Suppressor macrophage treated with lipopolysaccharide for 1 hour (primary cell): Measurements from ENCODE around the gene COPS2.
A peak's percentile ranks its signal among the peaks of the same experiment; 100 is the strongest.
"Not testable (repeated sequence)": the region's sequence is repeated elsewhere in the genome, so short reads cannot be mapped to it uniquely, and the experiment has no call there.

Source experiments
- DNase-seq, 3 donors: peaks; one replicate each; pipeline ENCODE4 v3.0.0-alpha.2; 2020 to 2022

Gene COPS2

DNA sequence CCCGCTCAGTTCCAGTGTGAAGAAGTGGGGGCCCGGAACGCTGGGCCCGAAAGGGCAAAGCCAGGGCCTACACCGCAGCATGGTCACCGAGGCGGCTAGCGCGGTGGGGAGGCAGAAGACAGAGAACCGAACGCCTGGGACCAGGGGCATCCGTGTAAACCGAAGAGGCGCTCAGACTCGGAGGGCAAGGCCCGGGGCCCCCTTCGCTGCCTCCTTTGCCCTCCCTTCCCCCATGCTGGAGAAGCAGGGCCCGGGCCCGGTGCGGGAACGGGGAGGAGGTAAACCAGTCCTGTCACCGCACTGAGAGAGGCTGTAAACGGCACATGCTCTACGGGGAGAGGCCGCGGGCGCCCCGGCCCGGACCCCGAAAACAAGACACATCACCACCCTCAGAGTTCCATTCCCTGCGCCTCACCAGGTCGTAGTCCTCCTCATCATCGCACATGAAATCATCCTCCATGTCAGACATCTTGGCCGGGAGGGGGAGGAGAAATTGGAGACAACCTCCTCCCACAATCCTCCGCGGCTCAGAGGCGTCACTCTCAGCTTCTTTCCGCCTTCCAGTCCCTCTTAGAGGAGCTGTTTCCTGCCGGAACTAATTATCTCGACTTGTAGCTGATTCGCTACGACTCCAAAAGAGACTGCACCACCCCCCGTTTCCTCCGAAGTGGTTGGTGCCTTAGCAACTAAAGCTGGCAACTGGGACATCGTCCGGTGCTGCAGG, at the start of gene COPS2:
TSS of gene COPS2 (minus strand) at position 490 of the 724 bp plus-strand sequence. CDS start at position 469, 21 bp downstream.
- DNase-seq, result peak; percentile 96 to 99 (median 99)

DNA sequence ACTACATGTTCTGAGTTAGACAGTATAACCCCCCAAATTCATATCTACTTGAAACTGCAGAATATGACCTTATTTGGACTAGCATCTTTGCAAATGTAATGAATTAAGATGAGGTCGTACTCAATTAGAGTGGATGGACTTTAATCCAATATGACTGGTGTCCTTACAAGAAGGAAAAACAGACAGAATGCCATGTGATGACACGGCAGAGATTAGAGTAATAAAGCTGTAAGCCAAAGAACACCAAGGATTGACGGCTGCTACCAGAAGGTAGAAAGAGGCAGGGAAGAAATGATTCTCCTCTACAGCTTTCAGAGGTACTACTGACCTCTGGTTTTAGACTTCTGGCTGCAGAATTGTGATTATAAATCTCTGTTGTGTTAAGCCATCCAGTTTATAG, 44.9 kb upstream of the COPS2 start:
- no peak for DNase-seq

DNA sequence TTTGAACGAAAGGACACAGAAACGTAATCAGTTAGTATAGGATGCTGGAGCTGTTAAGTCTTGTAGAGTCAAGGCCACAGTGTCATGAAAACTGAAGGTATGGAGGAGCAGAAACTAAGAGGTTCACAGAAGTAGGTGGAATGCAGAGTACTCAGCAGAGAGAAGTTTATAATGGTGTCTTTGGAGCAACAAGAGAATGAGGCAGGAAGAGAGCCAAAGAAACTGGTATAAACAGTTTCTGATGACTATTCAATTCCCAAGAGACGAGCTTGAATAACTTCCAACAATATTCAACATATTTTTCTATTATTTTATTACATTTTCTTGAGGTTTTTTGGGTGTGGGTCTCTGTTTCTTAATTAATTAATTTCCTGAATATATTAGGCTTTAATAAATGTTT, 44.3 kb upstream of the COPS2 start:
- no peak for DNase-seq

DNA sequence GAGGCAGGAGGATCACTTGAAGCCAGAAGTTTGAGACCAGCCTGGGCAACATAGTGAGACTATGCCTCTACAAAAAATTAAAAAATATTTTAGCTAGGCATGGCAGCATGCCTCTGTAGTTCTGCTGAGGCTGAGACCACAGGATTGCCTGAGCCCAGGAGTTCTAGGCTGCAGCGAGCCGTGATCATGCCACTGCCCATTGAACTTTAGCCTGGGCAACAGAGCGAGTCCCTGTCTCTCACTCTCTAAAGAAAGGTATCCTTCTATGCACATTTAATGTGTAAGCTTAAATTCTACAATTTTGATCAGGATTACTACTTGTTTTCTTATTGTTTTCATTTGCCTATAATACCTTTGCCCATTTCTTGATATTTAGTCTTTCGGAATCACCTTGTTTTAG, 41.5 kb upstream of the COPS2 start:
- no peak for DNase-seq

DNA sequence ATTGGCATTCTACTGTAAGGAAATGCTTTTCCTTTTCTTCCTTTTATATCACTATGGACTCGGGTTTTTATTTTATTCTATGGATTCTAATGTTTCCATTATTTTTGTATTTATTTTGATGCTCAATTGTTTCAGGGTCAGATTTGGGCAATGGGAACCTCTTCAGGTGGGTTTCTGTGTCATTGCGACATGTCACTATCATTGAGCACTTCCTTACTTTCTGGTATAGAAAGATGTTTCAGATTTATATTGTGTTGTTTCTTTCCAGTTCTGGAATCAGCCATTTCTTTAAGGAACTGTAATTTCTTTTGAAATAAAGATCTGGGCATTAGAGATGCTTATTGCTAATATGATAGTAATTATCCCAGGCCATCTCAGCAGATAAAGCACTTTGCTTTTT, 36.5 kb upstream of the COPS2 start:
- DNase-seq, result no peak

DNA sequence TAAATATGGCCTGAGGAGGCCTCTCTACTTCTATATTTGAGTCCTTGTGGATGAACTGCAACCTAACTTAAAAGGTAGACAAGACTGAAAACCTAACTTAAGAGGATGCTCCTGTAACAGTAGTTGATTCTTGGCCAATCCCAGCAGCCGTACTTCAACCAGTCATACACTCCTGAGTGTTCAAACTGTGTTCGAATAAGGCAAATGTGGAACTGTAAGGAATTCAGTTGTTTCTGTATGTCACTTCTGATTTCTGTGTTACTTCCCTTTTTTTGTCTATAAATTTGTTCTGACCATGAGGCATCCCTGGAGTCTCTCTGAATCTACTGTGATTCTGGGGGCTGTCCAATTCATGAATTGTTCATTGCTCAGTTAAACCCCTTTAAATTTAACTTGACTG, 35.2 kb upstream of the COPS2 start:
- peak; percentile 64 to 79 (median 77) for DNase-seq

DNA sequence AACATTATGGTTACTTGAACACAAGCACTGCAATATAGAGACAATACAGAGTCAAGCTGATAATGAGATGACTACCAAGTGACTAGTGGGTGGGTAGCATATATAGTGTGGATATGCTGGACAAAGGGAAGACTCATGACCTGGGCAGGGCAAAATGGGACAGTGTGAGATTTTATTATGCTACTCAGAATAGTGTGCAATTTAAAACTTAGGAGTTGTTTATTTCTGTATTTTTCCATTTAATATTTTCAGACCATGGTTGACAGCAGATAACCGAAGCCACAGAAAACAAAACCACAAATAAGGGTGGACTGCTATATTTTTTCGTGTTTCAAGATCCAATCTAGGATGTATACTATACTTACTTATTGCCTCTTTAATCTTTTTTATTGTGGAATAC, 34.2 kb upstream of the COPS2 start:
- DNase-seq, result no peak

DNA sequence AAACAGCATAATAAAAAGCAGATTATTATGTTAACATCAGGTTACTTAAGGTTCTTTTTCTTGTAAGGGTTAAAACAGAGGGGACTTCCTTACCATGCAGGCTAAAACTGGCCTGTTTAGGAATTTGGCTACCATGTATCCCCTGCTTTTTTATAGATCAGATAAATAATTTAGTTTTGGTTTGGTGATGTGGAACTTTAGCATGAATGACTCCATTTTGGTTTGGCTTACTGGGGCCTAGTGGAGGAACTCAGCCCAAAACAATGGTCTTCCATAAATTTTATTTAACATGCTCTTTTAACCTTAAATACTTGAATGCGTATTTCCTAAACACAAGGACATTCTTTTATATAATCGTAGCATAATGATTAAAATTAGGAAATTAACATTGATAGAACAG, 33.5 kb upstream of the COPS2 start:
- no peak for DNase-seq

DNA sequence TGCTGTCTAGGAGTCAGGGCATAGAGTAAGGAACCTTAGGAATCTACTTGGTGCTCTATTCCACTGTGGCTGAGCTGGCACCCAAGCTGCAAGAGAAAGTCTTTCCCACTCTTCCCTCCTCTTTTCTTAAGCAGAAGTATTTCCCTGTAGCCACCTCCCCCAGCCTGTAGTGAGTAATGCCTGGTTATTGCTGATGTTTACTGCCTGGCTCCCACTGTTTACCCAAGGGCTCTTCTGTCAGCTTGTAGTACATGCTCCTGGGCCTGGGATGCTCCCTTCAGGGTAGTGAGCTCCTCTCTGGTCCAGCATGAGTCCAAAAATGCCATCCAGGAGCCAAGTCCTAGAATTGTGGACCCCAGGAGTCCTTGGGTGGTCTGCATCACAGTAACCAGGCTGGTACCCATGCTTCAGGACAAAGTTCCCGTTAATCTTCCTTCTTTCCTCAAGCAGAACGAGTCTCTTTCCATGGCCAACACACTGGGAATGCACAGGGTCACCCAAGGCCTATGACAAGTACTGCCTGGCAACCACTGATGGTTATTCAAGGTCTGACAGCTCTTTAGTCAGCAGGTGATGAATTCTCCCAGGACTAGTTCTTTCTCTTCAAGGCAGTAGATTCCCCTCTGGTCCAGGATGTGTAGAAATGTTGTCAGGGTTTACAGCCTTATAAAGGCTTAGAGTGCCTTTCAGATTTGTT, 32.3 kb upstream of the COPS2 start:
- peak; percentile 27 to 38 (median 27) for DNase-seq

DNA sequence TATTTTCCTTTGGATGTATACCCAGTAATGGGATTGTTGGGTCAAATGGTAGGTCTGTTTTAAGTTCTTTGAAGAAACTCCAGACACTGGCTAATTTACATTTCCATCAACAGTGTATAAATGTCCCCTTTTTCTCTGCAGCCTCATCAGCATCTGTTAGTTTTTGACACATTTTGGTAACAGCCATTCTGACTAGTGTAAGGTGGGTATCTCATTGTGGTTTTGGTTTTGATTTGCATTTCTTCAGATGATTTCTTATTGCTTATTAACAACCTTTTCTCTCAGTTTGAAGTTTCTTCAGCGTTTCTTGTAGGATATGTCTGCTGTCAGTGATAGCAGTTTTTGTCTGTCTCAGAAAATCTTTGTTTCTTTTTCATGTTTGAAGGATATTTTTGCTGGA, 30.1 kb upstream of the COPS2 start:
- DNase-seq, result no peak

DNA sequence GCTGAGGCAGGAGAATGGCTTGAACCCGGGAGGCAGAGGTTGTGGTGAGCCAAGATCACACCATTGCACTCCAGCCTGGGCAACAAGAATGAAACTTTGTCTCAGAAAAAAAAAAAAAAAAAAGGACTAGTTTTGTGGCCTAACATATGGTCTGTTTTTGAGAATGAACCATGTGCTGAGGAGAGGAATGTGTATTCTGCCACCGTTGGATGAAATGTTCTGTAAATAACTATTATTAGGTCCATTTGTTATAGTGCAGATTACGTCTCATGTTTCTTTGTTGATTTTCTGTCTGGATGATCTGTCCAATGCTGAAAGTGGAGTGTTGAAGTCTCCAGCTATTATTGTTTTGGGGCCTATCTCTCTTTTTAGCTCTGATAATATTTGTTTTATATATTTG, 28.3 kb upstream of the COPS2 start:
- not testable (repeated sequence) for DNase-seq

DNA sequence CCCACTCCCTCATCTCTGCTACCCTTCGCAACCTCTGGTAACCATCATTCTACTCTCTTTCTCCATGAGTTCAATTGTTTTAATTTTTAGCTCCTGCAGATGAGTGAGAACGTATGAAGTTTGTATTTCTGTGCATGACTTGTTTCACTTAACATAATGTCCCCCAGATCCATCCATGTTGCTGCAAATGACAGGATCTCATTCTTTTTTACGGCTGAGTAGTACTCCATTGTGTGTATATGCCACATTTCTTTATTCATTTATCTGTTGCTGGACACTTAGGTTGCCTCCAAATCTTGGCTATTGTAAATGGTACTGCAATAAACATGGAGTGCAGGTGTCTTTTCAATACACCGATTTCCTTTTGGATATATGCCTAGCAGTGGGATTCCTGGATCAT, 26.7 kb upstream of the COPS2 start:
- no peak for DNase-seq

DNA sequence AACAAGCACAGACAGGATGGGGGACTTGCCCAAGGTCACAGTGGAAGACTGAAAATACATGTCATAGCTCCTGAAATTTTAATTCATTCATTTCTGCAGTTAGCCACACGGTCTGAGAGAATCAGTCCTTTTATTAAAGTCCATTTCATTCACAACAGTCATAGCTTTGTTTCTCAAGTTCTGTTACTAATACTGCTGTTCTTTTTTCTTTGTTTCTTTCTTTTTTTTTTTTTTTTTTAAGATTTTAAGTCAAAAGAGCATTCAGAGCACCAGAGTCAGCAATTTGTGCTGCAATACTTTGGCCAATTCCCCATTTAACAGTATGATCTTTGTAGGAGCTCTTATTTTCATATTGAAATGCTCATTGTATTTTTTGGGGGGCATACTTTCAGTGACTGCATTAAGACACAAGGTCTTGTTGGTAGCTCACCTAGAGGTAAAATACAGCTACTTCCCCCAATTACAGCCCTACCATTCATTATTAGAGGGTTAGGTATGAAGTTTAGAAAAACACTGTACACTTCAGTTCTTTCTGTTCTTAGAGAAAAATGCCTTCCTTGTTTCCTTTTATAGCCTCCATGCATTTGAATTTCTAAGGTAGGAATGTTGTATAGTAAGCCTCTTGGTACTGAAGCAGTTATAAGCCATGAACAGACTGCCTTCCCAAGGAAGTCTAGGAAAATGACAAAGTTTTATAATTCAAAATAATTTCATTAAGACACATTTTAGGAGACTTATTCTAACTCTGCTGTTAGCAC, 24.2 kb upstream of the COPS2 start:
- DNase-seq, result no peak

DNA sequence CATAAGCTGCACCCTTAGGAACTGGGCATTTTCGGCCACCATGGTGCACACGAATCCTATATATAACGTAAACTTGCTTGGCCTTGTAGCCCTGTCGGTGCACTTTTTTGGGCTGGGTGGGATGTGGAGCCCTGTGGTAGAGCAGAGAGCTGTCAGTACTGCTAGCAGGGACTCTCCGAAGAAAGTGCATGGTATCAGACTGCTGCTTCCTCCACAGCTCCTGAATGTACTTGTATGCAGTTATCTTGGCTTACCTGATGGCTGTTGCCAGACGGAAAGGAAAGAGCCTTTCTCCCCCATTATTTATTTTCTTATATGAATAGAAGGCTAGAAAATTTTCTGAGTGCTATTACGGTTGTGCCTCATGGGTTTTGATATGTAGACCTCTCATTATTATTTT, 23.1 kb upstream of the COPS2 start:
- DNase-seq, result no peak

DNA sequence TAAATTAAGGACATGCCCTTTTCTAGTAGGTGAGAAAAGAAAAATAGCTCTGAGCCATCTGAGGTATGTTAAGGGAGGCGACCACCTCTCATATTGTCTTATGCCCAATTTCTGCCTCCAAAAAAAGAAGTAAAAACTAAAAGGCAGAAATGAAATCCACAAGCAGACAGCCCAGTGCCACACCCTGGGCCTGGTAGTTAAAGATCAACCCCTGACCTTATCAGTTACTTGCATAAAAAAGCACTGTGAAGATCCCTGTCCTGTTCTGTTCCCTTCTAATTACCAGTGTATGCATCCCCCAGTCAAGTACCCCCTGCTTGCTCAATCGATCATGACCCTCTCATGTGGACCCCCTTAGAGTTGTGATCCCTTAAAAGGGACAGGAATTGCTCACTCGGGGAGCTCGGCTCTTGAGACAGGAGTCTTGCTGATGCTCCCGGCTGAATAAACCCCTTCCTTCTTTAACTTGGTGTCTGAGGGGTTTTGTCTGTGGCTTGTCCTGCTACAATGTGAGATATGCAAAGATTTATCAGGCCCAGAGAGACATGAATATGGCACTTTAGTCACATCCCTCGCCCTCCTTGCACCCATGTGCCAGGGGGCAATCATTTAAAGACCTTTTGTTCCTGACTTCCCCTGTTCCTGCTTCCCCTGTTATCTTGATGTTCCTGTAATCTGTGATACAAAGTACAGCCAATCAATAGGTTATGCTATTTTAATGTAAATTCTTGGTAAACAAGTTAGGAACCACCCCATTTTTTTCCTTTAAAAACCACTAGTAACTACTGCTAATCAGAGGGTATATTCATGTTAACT, 20.4 kb upstream of the COPS2 start:
- DNase-seq, result not testable (repeated sequence)

DNA sequence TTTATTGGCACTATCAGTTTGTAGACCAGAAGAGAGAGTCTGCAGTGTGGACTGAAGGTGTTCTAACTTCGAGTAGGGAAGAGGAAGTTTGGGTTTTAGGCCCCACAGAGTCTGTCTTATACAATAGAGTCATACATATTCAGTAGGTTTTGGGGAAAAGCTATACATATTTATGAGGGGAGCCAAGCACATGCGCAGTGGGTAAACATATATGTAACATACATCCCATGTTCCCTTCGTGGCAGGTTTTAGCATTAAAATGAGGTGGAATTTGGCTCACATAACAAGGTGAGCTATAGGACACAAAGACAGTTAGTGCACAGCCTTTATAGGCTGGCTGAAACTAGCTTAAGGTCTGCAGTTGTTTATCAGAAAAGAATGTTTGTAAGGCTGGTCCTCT, 19.5 kb upstream of the COPS2 start:
- no peak for DNase-seq

DNA sequence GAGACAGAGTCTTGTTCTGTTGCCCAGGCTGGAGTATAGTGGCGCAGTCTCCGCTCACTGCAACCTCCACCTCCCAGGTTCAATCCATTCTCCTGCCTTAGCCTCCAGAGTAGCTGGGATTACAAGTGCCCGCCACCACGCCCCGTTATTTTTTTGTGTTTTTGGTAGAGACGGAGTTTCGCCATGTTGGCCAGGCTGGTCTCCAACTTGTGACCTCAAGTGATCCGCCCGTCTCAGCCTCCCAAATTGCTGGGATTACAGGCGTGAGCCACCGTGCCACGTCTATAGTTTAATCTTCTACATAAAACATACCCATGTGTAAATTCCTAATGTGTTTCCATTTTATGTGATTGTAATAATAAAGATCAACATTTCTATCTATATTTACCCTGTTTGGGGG, 16.4 kb upstream of the COPS2 start:
- DNase-seq, result no peak

DNA sequence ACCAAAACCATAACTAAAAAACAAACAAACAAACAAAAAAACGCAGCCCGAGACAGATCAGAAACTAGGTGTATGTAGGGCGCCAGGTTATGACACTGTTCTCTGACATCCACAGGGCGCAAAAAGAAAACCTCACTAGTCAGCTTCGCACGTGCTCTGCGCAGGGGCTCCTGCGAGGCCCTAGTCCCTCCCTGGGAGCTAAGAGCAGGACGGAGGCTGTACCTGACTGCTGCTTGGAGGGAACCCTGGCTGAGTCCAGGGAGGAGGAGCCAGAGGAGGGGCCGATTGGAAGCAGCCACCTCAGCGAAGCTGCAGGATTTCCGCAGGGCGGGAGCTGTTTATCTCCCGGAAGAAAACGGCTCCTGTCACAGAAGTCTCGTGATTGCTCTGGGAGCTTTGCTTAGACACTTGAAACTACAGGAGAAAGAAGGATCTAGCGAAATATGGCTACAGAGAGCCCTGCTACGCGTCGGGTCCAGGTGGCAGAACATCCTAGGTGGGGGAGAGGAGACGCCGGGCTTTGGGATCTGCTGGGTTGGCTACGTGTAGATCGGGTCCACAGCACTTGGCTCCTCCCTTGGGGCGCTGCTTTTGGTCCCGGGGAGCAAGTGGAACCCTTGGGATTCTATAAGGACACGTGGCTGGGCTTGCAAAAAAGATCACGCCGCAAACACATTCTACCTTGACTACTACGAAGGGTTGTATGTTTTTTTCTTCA, 14.6 kb upstream of the COPS2 start, which contains the start of gene GALK2:
TSS of gene GALK2 (plus strand) at position 368 of the 718 bp plus-strand sequence. CDS start at position 444, 76 bp downstream.
- DNase-seq, result peak; percentile 81 to 84 (median 82)

DNA sequence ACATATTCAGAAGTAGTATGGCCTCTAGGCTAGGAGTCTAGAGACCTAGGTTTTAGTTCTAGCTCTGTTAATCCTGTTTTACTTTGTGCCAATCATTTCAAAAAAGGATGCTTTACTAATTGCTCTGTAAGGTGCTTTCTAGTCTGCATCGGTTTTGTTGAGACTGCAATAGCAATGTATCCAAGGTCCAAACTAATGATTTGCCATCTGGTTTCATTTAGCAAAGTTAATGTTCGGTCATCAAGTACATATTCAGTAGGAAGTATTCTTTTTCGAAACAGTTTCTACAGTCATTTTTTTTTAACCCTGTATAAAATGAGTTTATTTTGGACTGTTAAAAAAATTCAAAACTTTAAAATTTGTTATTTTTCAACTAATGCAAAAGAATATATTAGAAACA, 12.6 kb upstream of the COPS2 start:
- no peak for DNase-seq

DNA sequence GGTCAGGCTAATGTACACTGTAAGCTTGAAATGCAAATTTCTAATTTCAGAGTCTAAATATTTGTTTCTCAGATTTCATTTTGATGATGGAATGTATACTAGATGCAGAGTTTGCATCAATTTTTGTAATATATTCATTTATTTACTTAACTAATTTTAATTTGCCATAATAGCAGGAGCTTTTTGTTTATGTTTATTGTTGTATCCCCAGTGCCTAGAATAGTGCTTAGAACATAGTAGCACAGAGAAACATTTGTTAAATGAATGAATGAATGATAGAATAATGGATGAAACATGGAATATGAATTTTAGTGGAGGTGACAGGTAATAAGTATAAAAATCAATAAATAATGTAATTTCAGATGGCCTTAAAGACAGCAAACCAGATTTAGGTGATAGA, 9.5 kb upstream of the COPS2 start:
- DNase-seq, result no peak

DNA sequence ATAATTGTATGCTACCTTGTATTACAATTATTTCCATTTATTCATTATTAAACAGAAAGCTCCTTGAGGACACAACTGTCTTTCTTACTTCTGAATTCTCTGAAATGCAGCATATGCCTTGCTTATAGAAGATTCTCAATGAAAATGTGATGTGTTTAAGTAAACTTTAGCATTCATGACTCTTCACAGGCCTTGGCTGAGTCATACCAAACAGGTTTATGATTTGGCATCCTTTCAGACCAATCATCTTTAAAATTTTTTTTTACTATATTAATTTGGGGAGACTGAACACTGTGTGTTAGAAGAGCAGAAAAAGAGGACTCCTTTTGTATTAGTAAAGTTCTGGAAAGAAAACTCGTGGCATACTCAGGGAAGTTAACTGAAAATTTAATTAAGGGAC, 8.3 kb upstream of the COPS2 start:
- no peak for DNase-seq
